Heart right ventricle (tissue), 16 donors: Measurements from ENCODE around the gene U2AF2. TPM values are rescaled to one million over a fixed set of nuclear protein-coding genes. Genes with fewer than 3 reads are reported as not detected.
A peak's percentile ranks its signal among the peaks of the same experiment; 100 is the strongest.

Experiments
- ATAC-seq, 8 donors: fragments of 200-7000 bp; cut with Tn5 transposase; one replicate each; pipeline ENCODE4 v1.9.1; 2020; ENCODE audit warnings: mild to moderate bottlenecking in 8 of 8, moderate library complexity in 8 of 8, moderate number of reproducible peaks in 1 of 8
- DNase-seq, 2 donors: peaks; one replicate each; pipeline ENCODE4 v3.0.0-alpha.2; 2020
- H3K27ac ChIP-seq, 10 donors: fragments of 200-600 bp; sonication (generic) in 2 of 10; one replicate each; pipeline versions ENCODE4 v1.5.0 to v1.8.0; 2020 to 2022; ENCODE audit warnings: mild to moderate bottlenecking in 3 of 10
- H3K27me3 ChIP-seq, 7 donors: fragments of 200-600 bp; one replicate each; pipeline ENCODE4 v1.8.0; 2021 to 2022; ENCODE audit warnings: mild to moderate bottlenecking in 2 of 7
- H3K36me3 ChIP-seq, 9 donors: fragments of 200-600 bp; sonication (generic) in 1 of 9; one replicate each; pipeline versions ENCODE4 v1.5.0 to v1.8.0; 2020 to 2022; ENCODE audit warnings: mild to moderate bottlenecking in 2 of 9
- H3K4me1 ChIP-seq, 9 donors: fragments of 200-600 bp; sonication (generic) in 1 of 9; one replicate each; pipeline versions ENCODE4 v1.5.0 to v1.8.0; 2020 to 2022; ENCODE audit warnings: mild to moderate bottlenecking in 4 of 9
- H3K4me3 ChIP-seq, 10 donors: fragments of 200-600 bp; sonication (generic) in 2 of 10; one replicate each; pipeline versions ENCODE4 v1.5.0 to v1.8.0; 2020 to 2022; ENCODE audit warnings: mild to moderate bottlenecking in 7 of 10, moderate library complexity in 2 of 10
- H3K9me3 ChIP-seq, 11 donors: fragments of 200-600 bp in 10 of 11; sonication (generic) in 2 of 11; one replicate each; pipeline versions ENCODE4 v1.5.0 to v1.8.0; 2013 to 2022; ENCODE audit warnings: mild to moderate bottlenecking in 2 of 11, control low read depth in 1 of 11, moderate library complexity in 1 of 11
- WGBS, 2 donors: extraction: QIAGEN DNeasy Blood & Tissue Kit; methylation state at CpG; one replicate each; pipeline ENCODE4 v1.1.7; 2013; ENCODE audit warnings: inconsistent platforms in 1 of 2; 5-methylcytosine and 5-hydroxymethylcytosine counted together
- intact Hi-C, 10 donors: fragments of 100-400 bp; cut with DNase I; formaldehyde crosslinking; loops; one replicate each; pipeline versions ENCODE4 v1.11.1 to v1.14.2; 2022
- polyA plus RNA-seq, 2 donors: library from polyadenylated mRNA; stranded (reverse); fragments of 200-250 nt; gene quantifications; one replicate each; pipeline ENCODE4 v1.2.3, GENCODE V29; 2013
- total RNA-seq, 10 donors: library from RNA; stranded (reverse); fragmentation: NEBNext Ultra II Directional in 3 of 10; extraction: Animal tissue kit (Norgen Biotek cat#: 25700) in 3 of 10; gene quantifications; one replicate each; pipeline versions ENCODE4 v1.2.1 to v1.2.4, GENCODE V29; 2021 to 2023
- TF ChIP-seq, protein P1 (sequence below), 9 donors: fragments of 200-600 bp; sonication (generic) in 2 of 9; IDR thresholded peaks; one replicate each; pipeline versions ENCODE4 v1.5.0 to v1.8.0; 2021 to 2022; ENCODE audit warnings: antibody characterized with exemption in 9 of 9, mild to moderate bottlenecking in 5 of 9, moderate library complexity in 1 of 9
- donor health status: Arrhythmogenic right ventricular cardiomyopathy.
- donor health status: ischemic (EF 13 %, LVEDD 7.1; RV severe dilation, severe dysfunction).
- donor health status: healthy with polysubstance abuse.
- donor health status: DM: no; HTN: yes; CAD: no.
- donor health status: DM: no; HTN: no; CAD: no.
- donor health status: ischemic (EF 25% LVEDD 6.9; RV normal size, moderate dysfunction).
- donor health status: ischemic (EF 25% LVEDD 5.7; RV mildly dilated, moderate dysfunction).
- donor health status: healthy.
- donor health status: DM: yes; HTN: yes; CAD: no.
- donor health status: Ischemic cardiomyopathy.
- donor health status: ischemic (EF 35%, LVEDD 5.7; RV mildly dilated, moderate dysfunction).
- donor health status: nonischemic (EF 11% LVEDD 7.7; RV severe dilation, severe dysfunction).
- donor health status: DM: yes; HTN: yes; CAD: no.
- donor health status: PGD.
- donor health status: ischemic (EF 29% LVEDD 5.4; RV normal size, mild dysfunction).
- donor health status: nonischemic (EF 23%, LVEDD 6.1; RV moderate dilation, normal function).

Gene U2AF2
- total and polyA plus RNA-seq, 12 donors = 64.1 to 100 (median 74.4) TPM

GRCh38 chr19:55652311-55653128 lies 2.3 kb upstream of the U2AF2 start:
- Histone ChIP-seq H3K27ac (peak overlapping the region in 8 of 10 donors; percentile 95 to 100 (median 99)), H3K27me3 (no peaks in the 10 kb centered on the region), H3K9me3 (no peaks in the 10 kb centered on the region), H3K4me1 (peaks cover 22 to 50% (median 44%) of the 10 kb centered on the region in 9 donors), H3K4me3 (no peak overlapping the region), H3K36me3 (peaks cover 0 to 18% (median 0%) of the 10 kb centered on the region in 9 donors)
- intact Hi-C loops = loop anchor here in 1 of 10 donors (1.0 kb wide), 1 partner anchor 17 kb away; no protein-coding TSS in a partner anchor
- TF ChIP-seq, protein P1, sequence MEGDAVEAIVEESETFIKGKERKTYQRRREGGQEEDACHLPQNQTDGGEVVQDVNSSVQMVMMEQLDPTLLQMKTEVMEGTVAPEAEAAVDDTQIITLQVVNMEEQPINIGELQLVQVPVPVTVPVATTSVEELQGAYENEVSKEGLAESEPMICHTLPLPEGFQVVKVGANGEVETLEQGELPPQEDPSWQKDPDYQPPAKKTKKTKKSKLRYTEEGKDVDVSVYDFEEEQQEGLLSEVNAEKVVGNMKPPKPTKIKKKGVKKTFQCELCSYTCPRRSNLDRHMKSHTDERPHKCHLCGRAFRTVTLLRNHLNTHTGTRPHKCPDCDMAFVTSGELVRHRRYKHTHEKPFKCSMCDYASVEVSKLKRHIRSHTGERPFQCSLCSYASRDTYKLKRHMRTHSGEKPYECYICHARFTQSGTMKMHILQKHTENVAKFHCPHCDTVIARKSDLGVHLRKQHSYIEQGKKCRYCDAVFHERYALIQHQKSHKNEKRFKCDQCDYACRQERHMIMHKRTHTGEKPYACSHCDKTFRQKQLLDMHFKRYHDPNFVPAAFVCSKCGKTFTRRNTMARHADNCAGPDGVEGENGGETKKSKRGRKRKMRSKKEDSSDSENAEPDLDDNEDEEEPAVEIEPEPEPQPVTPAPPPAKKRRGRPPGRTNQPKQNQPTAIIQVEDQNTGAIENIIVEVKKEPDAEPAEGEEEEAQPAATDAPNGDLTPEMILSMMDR (IDR thresholded peaks at IDR 0.05) = no peak
- WGBS, 2 donors = 70 to 78% methylated on average over 70 to 71 of the region's 71 CpGs
- ATAC-seq = peak in 1 of 8 donors; percentile 0
- peak in 1 of 2 donors; percentile 45 for DNase-seq

- 0% methylated on average over 56 to 57 of the region's 57 CpGs for WGBS, 2 donors
- peak; percentile 63 to 85 (median 76) for ATAC-seq
- Histone ChIP-seq H3K36me3 (peaks cover 0 to 18% (median 0%) of the 10 kb centered on the region in 9 donors), H3K27ac (peak overlapping the region; percentile 95 to 100 (median 99)), H3K4me3 (peak overlapping the region; percentile 78 to 99 (median 90)), H3K9me3 (no peaks in the 10 kb centered on the region), H3K4me1 (peaks cover 27 to 54% (median 48%) of the 10 kb centered on the region in 9 donors), H3K27me3 (no peaks in the 10 kb centered on the region)
- DNase-seq = peak; percentile 98
- intact Hi-C loops = loop anchor here in 3 of 10 donors (1.0 kb wide), 2 partner anchors 18 to 22 kb away; partner anchors contain the start of gene EPN1 (in 2 of the 3)
- TF ChIP-seq, protein P1 (IDR thresholded peaks at IDR 0.05) = peak; percentile 94 to 100 (median 99)
Measured at GRCh38 chr19:55653651-55654322, 1.0 kb upstream of the U2AF2 start.

DNA sequence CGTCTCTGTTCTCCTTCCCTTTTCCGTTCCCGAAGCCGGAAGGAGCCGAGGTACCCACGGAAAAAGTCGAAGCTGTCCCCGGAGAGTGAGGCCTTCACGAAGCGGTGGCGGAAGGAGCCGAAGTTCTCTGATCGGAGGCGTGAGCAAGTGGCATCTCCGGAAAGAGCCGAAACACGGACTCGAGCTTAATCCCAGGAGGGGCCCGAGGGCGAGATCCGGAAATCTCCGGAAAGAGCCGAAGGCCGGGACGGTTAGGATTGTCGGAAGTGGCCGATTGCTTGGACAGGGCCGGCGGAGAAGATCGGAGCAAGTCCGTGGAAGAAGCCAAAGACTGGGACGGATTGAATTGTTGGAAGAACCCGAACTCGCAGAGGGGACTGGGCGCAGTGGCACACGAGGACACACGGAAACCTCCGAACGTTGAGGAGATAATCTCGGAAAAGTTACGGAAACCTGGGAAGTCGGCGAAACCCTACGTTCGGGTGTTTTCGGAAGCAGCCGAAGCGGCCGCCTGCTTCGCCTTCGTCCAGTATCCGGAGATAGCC lies 440 bp upstream of the U2AF2 start:
- Histone ChIP-seq H3K9me3 (no peaks in the 10 kb centered on the region), H3K4me3 (peak overlapping the region; percentile 78 to 99 (median 90)), H3K4me1 (peaks cover 33 to 54% (median 48%) of the 10 kb centered on the region in 9 donors), H3K36me3 (peaks cover 0 to 22% (median 0%) of the 10 kb centered on the region in 9 donors), H3K27ac (peak overlapping the region; percentile 95 to 100 (median 99)), H3K27me3 (no peaks in the 10 kb centered on the region)
- DNase-seq (peak; percentile 98 to 100), ATAC-seq (peak; percentile 77 to 89 (median 82))
- TF ChIP-seq, protein P1 (IDR thresholded peaks at IDR 0.05) = no peak
- 0% methylated on average over 52 of the region's 52 CpGs for WGBS, 2 donors
- intact Hi-C loops = loop anchor here in 2 of 10 donors (1.0 kb wide), 1 partner anchor 21 kb away; the partner anchor contains the start of gene EPN1 (in 2 of the 2)

DNA sequence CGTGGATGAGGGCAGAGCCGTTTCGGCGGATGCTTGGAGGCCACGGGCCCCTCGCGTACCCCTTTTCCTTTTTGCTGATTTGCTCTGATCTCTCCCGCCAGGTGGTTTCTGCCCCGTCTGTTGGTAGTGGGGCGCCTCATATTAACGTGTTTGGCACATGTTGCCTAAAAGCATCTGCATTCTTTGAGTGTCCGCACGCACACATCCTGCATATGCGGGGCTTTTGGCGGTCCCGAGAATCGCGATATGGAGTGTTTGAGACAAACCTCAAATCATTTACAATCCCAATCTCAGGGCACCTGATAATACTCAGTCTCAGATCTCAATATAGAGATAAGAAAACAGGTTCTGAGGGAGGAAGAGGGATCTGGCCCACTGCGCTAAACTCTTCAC lies 809 bp downstream of the U2AF2 start:
- peaks cover 0 to 33% (median 8%) of the 10 kb centered on the region in 9 donors for H3K36me3 ChIP-seq
- intact Hi-C loops = loop anchor here in 2 of 10 donors (1.0 to 2.0 kb wide), 2 partner anchors 17 to 20 kb away; partner anchors contain the start of gene EPN1 (in 1 of the 2)
- no peaks in the 10 kb centered on the region for H3K9me3 ChIP-seq
- peak overlapping the region; percentile 78 to 99 (median 90) for H3K4me3 ChIP-seq
- H3K4me1 ChIP-seq = peaks cover 35 to 61% (median 54%) of the 10 kb centered on the region in 9 donors
- no peaks in the 10 kb centered on the region for H3K27me3 ChIP-seq
- H3K27ac ChIP-seq = peak overlapping the region; percentile 95 to 100 (median 99)
- 1 to 2% methylated on average over 19 of the region's 19 CpGs for WGBS, 2 donors
- TF ChIP-seq, protein P1 (IDR thresholded peaks at IDR 0.05) = no peak
- DNase-seq (no peak), ATAC-seq (no peak)
